Choroid plexus epithelial cell (primary cell): ENCODE measurements around the gene MAGEA2B.
"Not testable (repeated sequence)": the region's sequence is repeated elsewhere in the genome, so short reads cannot be mapped to it uniquely, and the experiment has no call there.

Source experiments
- DNase-seq: peaks from one replicate; pipeline ENCODE4 v3.0.0-alpha.2; 2010; ENCODE audit warnings: low read depth
- H3K4me3 ChIP-seq: 2 replicates; pipeline ENCODE4 v1.5.1; 2011; ENCODE audit warnings: low read depth, mild to moderate bottlenecking, control low read depth, low read length, moderate library complexity
- TF ChIP-seq, protein P1 (sequence below): conservative IDR thresholded peaks from 2 replicates; pipeline ENCODE4 v1.5.1; 2011; ENCODE audit warnings: low read depth, mild to moderate bottlenecking, control low read depth, inconsistent platforms, low read length, moderate library complexity

The MAGEA2B gene, protein sequence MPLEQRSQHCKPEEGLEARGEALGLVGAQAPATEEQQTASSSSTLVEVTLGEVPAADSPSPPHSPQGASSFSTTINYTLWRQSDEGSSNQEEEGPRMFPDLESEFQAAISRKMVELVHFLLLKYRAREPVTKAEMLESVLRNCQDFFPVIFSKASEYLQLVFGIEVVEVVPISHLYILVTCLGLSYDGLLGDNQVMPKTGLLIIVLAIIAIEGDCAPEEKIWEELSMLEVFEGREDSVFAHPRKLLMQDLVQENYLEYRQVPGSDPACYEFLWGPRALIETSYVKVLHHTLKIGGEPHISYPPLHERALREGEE

DNA sequence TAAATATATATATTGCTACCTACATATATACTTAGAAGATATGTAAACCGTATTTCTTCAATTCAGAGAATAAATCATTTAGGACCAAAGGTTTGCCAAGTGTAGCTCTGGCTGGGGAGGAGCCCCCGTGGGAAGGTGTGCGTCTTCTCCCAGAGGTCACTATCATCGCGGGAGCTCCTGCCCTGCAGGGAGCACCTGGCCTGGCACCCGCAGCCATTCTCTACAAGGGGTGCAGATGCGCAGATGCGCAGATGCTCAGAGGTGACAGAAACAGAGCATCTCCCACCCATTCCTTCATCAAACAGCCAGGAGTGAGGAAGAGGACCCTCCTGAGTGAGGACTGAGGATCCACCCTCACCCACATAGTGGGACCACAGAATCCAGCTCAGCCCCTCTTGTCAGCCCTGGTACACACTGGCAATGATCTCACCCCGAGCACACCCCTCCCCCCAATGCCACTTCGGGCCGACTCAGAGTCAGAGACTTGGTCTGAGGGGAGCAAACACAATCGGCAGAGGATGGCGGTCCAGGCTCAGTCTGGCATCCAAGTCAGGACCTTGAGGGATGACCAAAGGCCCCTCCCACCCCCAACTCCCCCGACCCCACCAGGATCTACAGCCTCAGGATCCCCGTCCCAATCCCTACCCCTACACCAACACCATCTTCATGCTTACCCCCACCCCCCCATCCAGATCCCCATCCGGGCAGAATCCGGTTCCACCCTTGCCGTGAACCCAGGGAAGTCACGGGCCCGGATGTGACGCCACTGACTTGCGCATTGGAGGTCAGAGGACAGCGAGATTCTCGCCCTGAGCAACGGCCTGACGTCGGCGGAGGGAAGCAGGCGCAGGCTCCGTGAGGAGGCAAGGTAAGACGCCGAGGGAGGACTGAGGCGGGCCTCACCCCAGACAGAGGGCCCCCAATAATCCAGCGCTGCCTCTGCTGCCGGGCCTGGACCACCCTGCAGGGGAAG lies at the start of gene MAGEA2B:
TSS of gene MAGEA2B (plus strand) at position 814 of the 973 bp plus-strand sequence. CDS start 2,479 bp downstream, outside the sequence.
- DNase-seq, H3K4me3 ChIP-seq: not testable (repeated sequence)

DNA sequence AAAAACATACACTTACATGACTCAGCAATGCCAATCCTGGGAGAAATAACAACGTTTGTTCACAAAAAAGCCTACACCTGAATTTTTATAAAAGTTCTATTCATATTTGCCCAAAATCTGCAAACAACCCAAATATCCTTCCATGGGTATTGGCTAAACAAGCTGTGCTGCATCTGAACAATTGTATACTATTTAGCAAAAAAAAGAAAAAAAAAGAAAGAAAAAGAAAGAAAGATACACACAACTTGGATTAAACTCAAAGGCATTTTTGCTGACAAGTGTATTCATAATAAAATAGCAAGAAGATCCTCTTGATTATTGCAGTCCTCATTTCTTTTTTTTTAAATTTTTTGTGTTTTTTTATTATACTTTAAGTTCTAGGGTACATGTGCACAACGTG lies 40.3 kb upstream of the MAGEA2B start:
- H3K4me3 ChIP-seq, result no peak overlapping the region
- DNase-seq, result no peak
- TF ChIP-seq, protein P1, sequence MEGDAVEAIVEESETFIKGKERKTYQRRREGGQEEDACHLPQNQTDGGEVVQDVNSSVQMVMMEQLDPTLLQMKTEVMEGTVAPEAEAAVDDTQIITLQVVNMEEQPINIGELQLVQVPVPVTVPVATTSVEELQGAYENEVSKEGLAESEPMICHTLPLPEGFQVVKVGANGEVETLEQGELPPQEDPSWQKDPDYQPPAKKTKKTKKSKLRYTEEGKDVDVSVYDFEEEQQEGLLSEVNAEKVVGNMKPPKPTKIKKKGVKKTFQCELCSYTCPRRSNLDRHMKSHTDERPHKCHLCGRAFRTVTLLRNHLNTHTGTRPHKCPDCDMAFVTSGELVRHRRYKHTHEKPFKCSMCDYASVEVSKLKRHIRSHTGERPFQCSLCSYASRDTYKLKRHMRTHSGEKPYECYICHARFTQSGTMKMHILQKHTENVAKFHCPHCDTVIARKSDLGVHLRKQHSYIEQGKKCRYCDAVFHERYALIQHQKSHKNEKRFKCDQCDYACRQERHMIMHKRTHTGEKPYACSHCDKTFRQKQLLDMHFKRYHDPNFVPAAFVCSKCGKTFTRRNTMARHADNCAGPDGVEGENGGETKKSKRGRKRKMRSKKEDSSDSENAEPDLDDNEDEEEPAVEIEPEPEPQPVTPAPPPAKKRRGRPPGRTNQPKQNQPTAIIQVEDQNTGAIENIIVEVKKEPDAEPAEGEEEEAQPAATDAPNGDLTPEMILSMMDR, result no peak

DNA sequence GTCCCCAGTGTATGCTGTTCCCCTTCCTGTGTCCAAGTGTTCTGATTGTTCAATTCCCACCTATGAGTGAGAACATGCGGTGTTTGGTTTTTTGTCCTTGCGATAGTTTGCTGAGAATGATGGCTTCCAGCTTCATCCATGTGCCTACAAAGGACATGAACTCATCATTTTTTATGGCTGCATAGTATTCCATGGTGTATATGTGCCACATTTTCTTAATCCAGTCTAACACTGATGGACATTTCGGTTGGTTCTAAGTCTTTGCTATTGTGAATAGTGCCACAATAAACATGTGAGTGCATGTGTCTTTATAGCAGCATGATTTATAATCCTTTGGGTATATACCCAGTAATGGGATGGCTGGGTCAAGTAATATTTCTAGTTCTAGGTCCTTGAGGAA lies 39.8 kb upstream of the MAGEA2B start:
- DNase-seq, H3K4me3 ChIP-seq: not testable (repeated sequence)

- not testable (repeated sequence) for DNase-seq, H3K4me3 ChIP-seq
These were observed 33.4 kb upstream of the MAGEA2B start for GRCh38 chrX:152681012-152681411.

GRCh38 chrX:152697952-152698931 lies 16.2 kb upstream of the MAGEA2B start, which contains the start of gene MAGEA3:
TSS of gene MAGEA3 (plus strand) at chrX:152698794. CDS start at chrX:152700833, 2,039 bp downstream.
- H3K4me3 ChIP-seq, DNase-seq: not testable (repeated sequence)

DNA sequence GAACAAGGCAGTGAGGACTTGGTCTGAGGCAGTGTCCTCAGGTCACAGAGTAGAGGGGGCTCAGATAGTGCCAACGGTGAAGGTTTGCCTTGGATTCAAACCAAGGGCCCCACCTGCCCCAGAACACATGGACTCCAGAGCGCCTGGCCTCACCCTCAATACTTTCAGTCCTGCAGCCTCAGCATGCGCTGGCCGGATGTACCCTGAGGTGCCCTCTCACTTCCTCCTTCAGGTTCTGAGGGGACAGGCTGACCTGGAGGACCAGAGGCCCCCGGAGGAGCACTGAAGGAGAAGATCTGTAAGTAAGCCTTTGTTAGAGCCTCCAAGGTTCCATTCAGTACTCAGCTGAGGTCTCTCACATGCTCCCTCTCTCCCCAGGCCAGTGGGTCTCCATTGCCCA lies 14.0 kb upstream of the MAGEA2B start:
- H3K4me3 ChIP-seq, DNase-seq: not testable (repeated sequence)

DNA sequence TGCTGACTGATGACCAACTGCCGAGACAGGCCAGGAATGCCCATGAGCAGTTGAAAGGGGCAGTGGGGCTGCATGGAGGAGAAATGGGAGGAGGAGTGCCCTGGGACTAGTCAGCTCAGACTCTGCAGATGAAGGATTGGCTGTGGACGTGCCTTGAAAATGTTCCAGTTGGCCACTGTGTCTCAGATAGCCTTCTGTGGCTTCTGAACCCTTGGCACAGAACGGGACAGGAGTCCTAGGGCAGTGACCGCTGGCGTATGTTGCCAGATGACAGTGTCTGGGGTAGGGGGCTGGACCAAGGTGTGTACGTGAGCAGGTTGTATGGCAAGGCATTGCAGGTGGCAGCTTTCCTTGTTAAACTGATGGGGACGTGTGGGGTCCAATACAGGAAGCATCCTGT lies 7.9 kb upstream of the MAGEA2B start:
- not testable (repeated sequence) for H3K4me3 ChIP-seq, DNase-seq

DNA sequence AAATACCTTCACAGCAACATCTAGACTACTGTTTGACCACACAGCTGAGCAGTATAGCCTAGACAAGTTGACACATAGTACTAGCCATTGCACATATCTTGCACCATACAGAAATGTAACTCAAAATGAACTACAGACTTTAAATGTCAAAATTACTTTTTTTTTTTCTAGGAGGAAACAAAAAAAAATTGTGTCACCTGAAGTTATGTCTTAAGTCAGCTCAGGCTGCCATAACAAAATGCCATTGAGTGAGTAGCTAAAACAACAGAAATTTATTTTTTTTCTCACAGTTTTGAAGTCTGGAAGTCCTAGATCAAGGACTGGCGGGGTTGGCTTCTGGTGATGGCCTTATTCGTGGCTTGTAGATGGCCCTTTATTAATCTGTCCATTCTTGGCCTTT lies 5.3 kb upstream of the MAGEA2B start, which contains the start of gene CSAG2:
TSS of gene CSAG2 (minus strand) at position 101 of the 400 bp plus-strand sequence. CDS start 161 bp downstream, outside the sequence.
- not testable (repeated sequence) for DNase-seq, H3K4me3 ChIP-seq

GRCh38 chrX:152713195-152713594 lies 1.2 kb upstream of the MAGEA2B start:
- not testable (repeated sequence) for H3K4me3 ChIP-seq

DNA sequence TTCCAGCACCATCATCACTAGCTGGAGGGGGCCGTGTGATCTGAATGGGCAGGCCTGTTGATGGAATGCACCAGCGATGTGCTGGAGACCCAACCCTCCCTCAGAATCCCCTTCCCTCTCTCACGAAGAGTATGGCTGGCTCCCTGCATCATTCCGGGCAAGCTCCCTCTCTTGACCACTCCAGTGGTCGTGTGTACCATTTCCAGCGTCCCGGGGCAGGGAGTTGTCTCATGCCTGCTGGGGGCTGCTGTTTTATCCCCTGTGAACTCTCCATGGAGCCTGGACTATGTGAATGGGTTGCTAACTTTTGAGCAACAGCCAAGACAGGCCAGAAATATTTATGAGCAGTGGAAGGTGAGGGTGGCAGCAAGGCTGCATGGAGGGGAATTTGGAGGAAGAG lies 11.0 kb downstream of the MAGEA2B start:
- TF ChIP-seq, protein P1, result no peak
- H3K4me3 ChIP-seq, result no peak overlapping the region
- no peak for DNase-seq

More at GRCh38 chrX:152713195-152713594, 1.2 kb upstream of the MAGEA2B start:
- not testable (repeated sequence) for DNase-seq
